Urothelium cell line (cell line): ENCODE results near the gene SH2D2A.

ENCODE experiments used
- DNase-seq: peaks from one replicate; pipeline ENCODE4 v3.0.0; 2011; ENCODE audit warnings: low spot score, mixed read lengths
- FAIRE-seq: peaks from 2 replicates; lab custom pipeline; 2011; peaks lifted over from hg19 to GRCh38; lab: Jason Lieb, UNC

The SH2D2A gene

GRCh38 chr1:156805766-156806511 is 10.7 kb downstream of the SH2D2A start:
- FAIRE-seq (no peak), DNase-seq (no peak)

DNA sequence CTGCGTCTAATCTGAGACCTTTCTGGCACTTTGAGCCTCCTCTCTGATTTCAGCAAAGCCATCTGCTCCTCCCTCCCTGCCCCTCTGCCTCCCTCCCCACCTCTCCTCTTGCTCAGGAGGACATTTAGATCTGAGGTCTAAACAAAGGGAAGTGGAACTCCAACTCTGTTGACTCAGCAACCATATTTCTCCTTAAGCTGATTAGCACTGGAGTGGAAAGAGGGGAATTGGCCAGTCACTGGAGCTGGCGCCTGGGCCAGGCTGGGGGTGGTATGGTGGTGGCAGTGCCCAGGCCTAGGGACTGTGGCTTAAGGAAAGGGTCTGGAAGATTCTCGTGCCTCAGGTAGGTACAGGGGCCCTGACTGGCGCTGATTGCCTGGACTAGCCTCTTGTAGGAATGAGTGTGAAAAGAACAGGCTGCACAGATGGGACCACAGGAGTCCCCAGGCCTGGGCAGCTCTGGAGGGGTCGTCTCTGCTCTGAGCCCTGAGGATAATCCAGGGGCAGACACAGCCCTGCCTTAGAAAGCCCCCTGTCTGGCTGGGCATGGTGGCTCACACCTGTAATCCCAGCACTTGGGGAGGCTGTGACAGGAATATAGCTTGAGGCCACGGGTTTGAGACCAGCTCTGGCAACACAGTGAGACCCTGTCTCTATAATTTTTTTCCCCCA is 11.9 kb downstream of the SH2D2A start:
- DNase-seq (no peak), FAIRE-seq (no peak)

GRCh38 chr1:156804026-156804425 is 12.6 kb downstream of the SH2D2A start:
- FAIRE-seq (no peak), DNase-seq (no peak)

GRCh38 chr1:156803086-156803851 is 13.4 kb downstream of the SH2D2A start:
- FAIRE-seq = no peak
- DNase-seq = no peak

DNA sequence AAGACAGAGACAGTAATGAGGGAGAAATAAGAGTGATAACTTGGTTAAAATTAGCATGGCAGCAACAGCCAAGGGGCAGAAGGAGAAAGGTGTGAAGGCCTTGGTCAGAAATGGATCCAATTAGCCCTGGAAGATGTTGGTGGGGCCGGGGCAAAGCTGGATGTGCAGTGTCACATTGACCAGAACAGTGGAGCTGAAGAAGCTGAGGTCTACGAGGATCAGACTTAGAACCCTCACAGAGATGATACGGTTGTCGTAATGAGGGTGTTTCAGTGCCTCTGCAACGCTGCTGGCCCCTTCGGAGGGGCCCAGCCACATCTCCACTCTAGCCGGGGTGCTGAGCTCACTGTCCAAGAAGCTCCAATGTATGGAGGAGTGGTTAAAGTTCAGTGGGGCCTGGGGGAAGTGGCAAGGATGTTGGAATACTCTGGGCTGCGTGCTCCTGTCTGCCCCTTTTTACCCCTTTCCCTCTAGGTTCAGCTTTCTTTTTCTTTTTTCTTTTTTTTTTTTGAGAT is 14.2 kb downstream of the SH2D2A start:
- no peak for FAIRE-seq
- no peak for DNase-seq

DNA sequence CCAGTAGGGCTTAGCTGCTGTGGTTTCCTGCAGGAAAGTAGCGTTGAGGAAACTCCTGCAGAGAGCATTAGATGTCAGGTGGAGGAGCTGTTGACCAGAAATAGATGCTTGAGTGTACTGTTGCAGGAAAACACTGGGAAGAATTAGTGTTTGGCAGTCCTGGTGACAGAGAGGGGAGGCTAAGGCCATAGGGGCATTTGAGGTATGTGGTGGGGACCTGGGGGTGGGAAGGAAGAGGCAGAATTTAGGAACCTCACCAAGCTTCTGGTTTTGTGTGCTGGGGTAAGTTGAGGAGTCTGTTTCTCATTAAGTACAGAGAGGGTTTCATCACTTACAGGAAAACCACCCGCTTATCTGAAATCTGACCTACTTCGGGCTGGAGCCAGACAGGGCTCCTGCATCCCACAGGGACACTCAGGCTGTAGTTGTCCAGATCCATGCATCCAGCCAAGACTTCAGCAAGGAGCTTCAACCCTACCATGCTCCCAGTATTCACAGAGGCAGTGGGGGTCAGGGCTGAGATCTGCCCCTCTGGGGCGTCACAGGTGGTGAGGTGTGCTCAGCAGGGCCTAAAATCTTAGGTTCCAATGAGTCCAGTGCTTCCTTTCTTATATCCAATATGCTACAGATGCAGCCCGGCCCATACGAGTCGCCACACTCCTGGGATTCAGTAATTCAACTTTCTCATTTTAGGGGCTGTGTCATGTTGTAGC is 15.1 kb downstream of the SH2D2A start:
- FAIRE-seq (no peak), DNase-seq (no peak)

DNA sequence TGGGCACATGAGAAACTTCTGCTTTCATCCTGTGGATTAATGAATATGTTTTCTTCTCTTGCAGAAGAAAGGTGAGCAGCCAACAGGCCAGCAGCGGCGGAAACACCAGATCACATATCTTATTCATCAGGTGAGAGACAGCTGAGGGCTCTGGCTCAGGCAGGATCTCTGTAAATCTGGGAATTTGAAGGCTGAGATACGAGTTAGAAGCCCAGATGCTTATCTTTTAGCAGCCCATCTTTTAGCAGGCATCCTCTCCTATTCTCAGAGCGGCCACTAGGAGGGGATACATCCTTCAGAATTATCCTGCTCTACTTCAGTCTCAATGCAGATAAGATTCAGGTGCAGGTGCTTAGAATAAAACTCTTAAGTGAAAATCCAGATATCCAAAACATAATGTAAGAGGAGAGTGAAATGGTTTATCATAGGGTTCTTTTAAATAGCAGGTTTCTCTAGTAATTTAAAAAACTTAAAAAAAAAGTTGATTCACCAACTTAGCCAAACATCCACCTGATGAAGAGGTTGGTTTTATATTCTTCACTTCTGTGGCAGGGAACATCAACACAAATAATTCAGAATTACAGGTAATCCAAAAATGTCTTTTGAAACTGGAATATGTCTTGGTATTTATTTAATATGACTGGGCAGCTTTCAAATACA is 19.3 kb downstream of the SH2D2A start:
- FAIRE-seq (no peak), DNase-seq (peak; percentile 54)

DNA sequence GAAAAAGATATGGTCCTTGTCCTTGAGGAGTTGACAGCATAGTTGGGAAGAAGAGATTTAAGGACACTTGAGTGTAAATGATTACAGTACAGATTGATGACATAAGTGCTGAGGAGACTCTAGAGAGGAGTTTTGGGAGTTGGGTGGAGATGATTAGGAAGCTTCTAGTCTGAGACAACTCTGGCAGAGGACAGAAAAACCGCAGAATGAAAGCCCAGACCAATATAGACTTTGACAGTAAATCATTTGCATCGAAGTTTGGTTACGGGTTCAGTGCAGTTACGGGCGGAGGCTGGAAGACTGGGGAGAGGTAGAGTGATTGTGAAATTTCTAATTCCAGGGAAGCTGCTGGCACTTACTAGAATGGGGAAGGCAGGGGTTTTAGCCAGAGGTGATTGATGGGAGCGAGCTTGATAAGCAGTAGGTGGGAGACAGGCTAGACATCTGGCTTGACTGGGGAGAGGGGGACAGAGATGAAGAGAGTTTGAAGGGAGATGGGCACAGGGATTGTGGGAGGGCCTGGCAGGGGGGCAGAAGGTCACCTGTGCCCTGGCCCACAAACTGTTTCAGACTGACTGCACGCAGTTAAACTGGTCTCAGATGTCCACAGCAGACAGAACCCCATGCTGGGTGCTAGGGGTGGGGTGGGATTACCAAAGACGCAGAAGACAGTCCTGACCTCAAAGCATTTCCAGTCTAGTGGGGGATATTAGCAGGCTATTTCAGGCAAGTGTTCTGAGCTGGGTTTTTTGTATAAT is 20.1 kb downstream of the SH2D2A start:
- FAIRE-seq (no peak), DNase-seq (no peak)

DNA sequence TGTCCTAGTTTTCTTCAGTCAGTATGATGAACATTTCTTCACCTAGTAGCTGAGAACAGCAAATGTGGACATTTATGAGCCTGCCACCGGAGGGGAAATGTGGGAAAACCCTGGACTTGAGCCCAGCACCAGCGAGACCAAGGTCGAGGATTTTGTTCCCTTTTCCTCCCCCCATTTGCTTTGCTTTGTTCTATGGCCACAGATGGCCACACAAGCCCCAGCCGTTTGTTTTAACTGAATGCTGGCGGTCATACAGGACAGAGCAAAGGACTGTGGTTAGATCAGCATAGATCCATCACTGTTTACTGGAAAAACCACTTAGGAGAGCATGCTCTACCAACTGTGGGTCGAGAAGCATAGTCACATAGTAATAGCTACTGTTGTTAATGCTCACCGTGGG is 20.9 kb downstream of the SH2D2A start:
- DNase-seq (no peak), FAIRE-seq (no peak)

DNA sequence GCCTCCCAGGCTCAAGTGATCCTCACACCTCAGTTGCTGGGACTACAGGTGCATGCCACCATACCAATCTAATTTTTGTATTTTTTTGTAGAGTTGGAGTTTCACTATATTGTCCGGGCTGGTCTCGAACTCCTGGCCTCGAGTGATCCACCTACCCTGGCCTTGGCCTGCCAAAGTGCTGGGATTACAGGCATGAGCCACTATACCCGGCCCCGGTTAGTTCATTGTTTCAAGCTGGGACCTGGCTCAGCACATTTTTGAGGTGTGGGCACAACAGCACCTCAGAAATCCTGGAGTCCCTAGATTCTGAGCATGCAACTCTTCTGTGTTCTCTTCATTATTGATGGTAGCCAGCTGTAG is 21.3 kb downstream of the SH2D2A start:
- no peak for FAIRE-seq
- no peak for DNase-seq

- FAIRE-seq (no peak), DNase-seq (no peak)
These were observed 21.9 kb downstream of the SH2D2A start for GRCh38 chr1:156794506-156795373.

DNA sequence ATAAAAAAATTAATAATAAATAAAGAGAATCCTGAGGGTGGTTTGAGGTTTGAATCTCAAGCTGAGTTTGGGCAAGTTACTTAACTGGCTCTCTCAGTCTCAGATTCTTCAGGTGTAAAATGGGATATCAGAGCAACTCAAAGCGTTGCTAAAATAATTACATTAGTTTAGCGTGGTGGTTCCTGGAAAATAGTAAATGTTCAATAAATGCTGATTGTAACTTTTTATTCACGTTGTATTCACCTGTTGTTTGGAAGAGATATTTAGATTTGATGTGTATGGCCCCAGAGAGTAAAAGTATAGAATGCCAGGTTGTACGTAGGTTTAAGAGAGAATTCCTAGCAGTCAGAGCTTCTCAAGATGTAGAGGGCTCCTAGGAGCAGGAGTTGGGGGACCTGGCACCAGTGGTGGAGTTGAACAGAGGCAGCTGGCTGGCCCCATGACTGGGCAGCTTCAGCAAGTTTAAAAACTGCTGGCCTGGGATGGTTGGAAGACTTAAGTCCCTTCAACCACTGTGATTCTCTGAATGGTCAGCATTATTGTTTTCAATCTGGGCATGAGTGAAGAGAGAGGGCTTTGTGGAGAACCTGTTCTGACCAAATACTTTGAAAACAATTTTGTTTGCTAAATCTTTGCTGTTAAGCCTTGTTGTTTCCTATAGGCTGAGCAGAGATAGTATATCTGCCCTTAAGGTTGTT is 26.9 kb downstream of the SH2D2A start:
- no peak for DNase-seq
- FAIRE-seq = no peak

DNA sequence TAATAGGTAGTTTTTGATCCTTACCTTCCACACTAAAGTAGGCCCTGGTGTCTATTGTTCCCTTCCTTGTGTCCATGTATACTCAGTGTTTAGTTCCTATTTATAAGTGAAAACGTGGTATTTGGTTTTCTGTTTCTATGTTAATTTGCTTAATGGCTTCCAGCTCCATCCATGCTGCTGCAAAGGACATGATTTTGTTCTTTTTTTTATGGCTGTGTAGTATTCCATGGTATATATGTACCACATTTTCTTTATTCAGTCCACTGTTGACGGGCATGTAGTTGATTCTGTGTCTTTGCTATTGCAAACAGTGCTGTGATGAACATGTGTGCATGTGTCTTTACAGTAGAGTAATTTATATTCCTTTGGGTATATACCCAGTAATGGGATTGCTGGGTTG is 28.5 kb downstream of the SH2D2A start:
- DNase-seq (no peak), FAIRE-seq (no peak)

- DNase-seq (no peak), FAIRE-seq (no peak)
These were observed 30.0 kb downstream of the SH2D2A start for GRCh38 chr1:156786640-156787039.

- FAIRE-seq (no peak), DNase-seq (no peak)
These were observed 31.2 kb downstream of the SH2D2A start for GRCh38 chr1:156785458-156785857.

DNA sequence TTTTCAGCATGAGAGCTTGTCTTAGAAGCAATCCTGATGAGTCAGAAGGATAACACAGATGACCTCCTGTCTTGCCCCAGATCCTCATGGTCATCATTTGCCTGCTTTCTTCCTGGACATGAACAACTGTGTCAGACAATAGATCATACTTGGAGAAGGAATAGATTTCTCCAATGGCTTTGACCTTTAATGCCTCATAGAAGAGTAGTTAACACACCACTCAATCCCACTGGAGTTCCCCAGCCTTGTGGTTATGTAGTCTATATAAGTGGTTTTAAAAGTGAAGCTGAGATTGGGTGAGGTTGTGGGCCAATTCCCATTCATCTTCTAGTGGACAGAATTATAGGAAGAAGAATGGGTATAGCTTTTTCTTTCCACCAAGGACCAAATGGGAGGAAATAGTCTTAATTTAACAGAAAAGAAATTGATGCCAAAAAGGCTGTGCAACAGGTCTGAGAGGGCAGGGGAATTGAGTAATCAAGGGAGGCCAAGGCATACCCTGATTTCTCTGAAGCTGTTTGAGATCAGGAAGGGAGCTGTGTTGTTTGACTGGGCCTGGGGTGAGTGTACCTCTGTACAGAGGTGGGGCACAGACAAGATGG is 35.0 kb downstream of the SH2D2A start:
- FAIRE-seq (no peak), DNase-seq (no peak)

- no peak for FAIRE-seq
- DNase-seq = no peak
These were observed 39.1 kb downstream of the SH2D2A start for GRCh38 chr1:156777573-156777972.

DNA sequence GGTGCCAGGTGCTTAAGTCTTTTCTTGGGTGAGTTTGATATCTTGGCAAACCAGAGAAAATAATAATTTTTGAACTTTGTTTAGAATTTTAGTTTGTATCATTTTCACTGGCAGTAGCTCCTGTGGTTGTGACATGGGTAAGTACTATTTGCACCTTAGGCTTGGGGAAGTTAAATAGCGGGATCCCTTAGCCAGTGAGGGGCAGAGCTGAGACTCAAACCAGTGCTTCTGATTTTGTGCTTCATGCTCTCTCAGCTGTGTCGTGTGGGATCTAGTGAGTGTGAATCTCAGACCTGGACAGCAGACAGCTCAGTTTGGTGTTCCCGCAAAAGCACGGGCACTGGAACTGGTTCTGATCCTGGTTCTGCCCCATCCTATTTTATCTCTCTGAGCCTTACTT is 39.7 kb downstream of the SH2D2A start:
- no peak for DNase-seq
- FAIRE-seq = no peak
